Smooth muscle cell (in vitro differentiated cells): ENCODE measurements around the gene CNPY1. TPM values are rescaled to one million over a fixed set of nuclear protein-coding genes. Genes with fewer than 3 reads are reported as not detected.
"Not testable (repeated sequence)": the region's sequence is repeated elsewhere in the genome, so short reads cannot be mapped to it uniquely, and the experiment has no call there.

ENCODE experiments used
- DNase-seq: peaks from one replicate; lab custom pipeline; 2025; ENCODE audit not compliant: unreplicated experiment; lab: John Stamatoyannopoulos, UW
- H2AFZ ChIP-seq: fragments of 200-600 bp; sonication (generic); 2 replicates; pipeline ENCODE4 v1.6.0; 2016; ENCODE audit warnings: antibody characterized with exemption, low read depth, mild to moderate bottlenecking
- H3F3A ChIP-seq: fragments of 200-600 bp; sonication (generic); 2 replicates; pipeline ENCODE4 v1.6.0; 2017; ENCODE audit warnings: antibody characterized with exemption, low read depth
- H3K27ac ChIP-seq: fragments of 200-600 bp; sonication (generic); 2 replicates; pipeline ENCODE4 v1.5.1; 2016; ENCODE audit warnings: low read depth, mild to moderate bottlenecking
- H3K27me3 ChIP-seq: fragments of 200-600 bp; sonication (generic); 2 replicates; pipeline ENCODE4 v1.6.1; 2016; ENCODE audit warnings: low read depth, mild to moderate bottlenecking
- H3K36me3 ChIP-seq: fragments of 200-600 bp; sonication (generic); 2 replicates; pipeline ENCODE4 v1.5.1; 2016; ENCODE audit warnings: low read depth
- H3K4me1 ChIP-seq: fragments of 200-600 bp; sonication (generic); 2 replicates; pipeline ENCODE4 v1.5.1; 2016; ENCODE audit warnings: low read depth
- H3K4me2 ChIP-seq: fragments of 200-600 bp; sonication (generic); 2 replicates; pipeline ENCODE4 v1.6.0; 2016; ENCODE audit warnings: mild to moderate bottlenecking
- H3K4me3 ChIP-seq: fragments of 200-600 bp; sonication (generic); 2 replicates; pipeline ENCODE4 v1.5.1; 2016; ENCODE audit warnings: mild to moderate bottlenecking
- H3K79me2 ChIP-seq: fragments of 200-600 bp; sonication (generic); 2 replicates; pipeline ENCODE4 v1.6.0; 2016; ENCODE audit warnings: low read depth, mild to moderate bottlenecking
- H3K9ac ChIP-seq: fragments of 200-600 bp; sonication (generic); 2 replicates; pipeline ENCODE4 v1.6.0; 2016; ENCODE audit warnings: low read depth
- H3K9me3 ChIP-seq: fragments of 200-600 bp; sonication (generic); replicated peaks from 2 replicates; pipeline ENCODE4 v1.5.1; 2016; ENCODE audit warnings: low read depth
- H4K20me1 ChIP-seq: fragments of 200-600 bp; sonication (generic); 2 replicates; pipeline ENCODE4 v1.6.0; 2016; ENCODE audit warnings: low read depth
- CTCF ChIP-seq: fragments of 200-600 bp; sonication (generic); IDR thresholded peaks from 2 replicates; pipeline ENCODE4 v1.5.1; 2017; ENCODE audit warnings: borderline replicate concordance, mild to moderate bottlenecking, antibody characterized with exemption; ENCODE audit not compliant: insufficient read depth, poor library complexity, severe bottlenecking
- WGBS: methylation state at CpG from one replicate; pipeline ENCODE4 v1.1.7; 2016; ENCODE audit warnings: low lambda C conversion rate; 5-methylcytosine and 5-hydroxymethylcytosine counted together
- polyA plus RNA-seq: library from polyadenylated mRNA; unstranded; fragments of >200 nt; fragmentation: Nextera tagmentation; extraction: Ambion mirVana; gene quantifications from 2 replicates; pipeline ENCODE4 v1.2.1, GENCODE V29; 2016
- total RNA-seq: library from RNA; depleted of rRNA; stranded (reverse); fragments of >200 nt; gene quantifications from 2 replicates; pipeline ENCODE4 v1.2.3, GENCODE V29; 2014

Gene CNPY1
- total and polyA plus RNA-seq, 2 experiments from 2014 or later, result 1.0 TPM; not detected in 1

GRCh38 chr7:155567646-155568332, 21.4 kb upstream of the CNPY1 start:
- H4K20me1 ChIP-seq, result no peaks in the 10 kb centered on the region
- H3K4me1 ChIP-seq, result no peaks in the 10 kb centered on the region
- H3K27me3 ChIP-seq, result peaks cover 6% of the 10 kb centered on the region
- H3K27ac ChIP-seq, result no peak overlapping the region
- DNase-seq, result no peak
- TF ChIP-seq CTCF, result no peak
- H3K9me3 ChIP-seq, result no peaks in the 10 kb centered on the region
- no peaks in the 10 kb centered on the region for H3F3A ChIP-seq
- H3K4me3 ChIP-seq, result no peak overlapping the region
- WGBS, result 82% methylated on average over 18 of the region's 18 CpGs
- no peak overlapping the region for H3K9ac ChIP-seq
- H3K79me2 ChIP-seq, result no peaks in the 10 kb centered on the region
- no peak overlapping the region for H2AFZ ChIP-seq
- no peaks in the 10 kb centered on the region for H3K36me3 ChIP-seq
- H3K4me2 ChIP-seq, result no peak overlapping the region

GRCh38 chr7:155566011-155566836, 19.9 kb upstream of the CNPY1 start:
- no peaks in the 10 kb centered on the region for H3F3A ChIP-seq
- H4K20me1 ChIP-seq, result no peaks in the 10 kb centered on the region
- H3K9me3 ChIP-seq, result no peaks in the 10 kb centered on the region
- no peak for TF ChIP-seq CTCF
- no peaks in the 10 kb centered on the region for H3K79me2 ChIP-seq
- H2AFZ ChIP-seq, result no peak overlapping the region
- H3K27ac ChIP-seq, result no peak overlapping the region
- no peak overlapping the region for H3K4me3 ChIP-seq
- no peak overlapping the region for H3K4me2 ChIP-seq
- H3K9ac ChIP-seq, result no peak overlapping the region
- no peaks in the 10 kb centered on the region for H3K4me1 ChIP-seq
- no peaks in the 10 kb centered on the region for H3K36me3 ChIP-seq
- 94% methylated on average over 30 of the region's 31 CpGs for WGBS
- DNase-seq, result no peak
- no peaks in the 10 kb centered on the region for H3K27me3 ChIP-seq

- Histone ChIP-seq H3K27me3 (no peaks in the 10 kb centered on the region), H3K4me2 (no peak overlapping the region), H3F3A (no peaks in the 10 kb centered on the region), H4K20me1 (no peaks in the 10 kb centered on the region), H3K4me1 (no peaks in the 10 kb centered on the region), H3K9ac (no peak overlapping the region), H3K9me3 (no peaks in the 10 kb centered on the region), H2AFZ (no peak overlapping the region), H3K4me3 (no peak overlapping the region), H3K79me2 (no peaks in the 10 kb centered on the region), H3K36me3 (no peaks in the 10 kb centered on the region), H3K27ac (no peak overlapping the region)
- 94% methylated on average over 10 of the region's 10 CpGs for WGBS
- TF ChIP-seq CTCF, result no peak
- DNase-seq, result no peak
Measured at GRCh38 chr7:155565596-155565995, 19.2 kb upstream of the CNPY1 start.

GRCh38 chr7:155562976-155563375, 16.6 kb upstream of the CNPY1 start:
- H3K4me3 ChIP-seq, H3F3A ChIP-seq, DNase-seq, H4K20me1 ChIP-seq, H3K4me1 ChIP-seq, H3K4me2 ChIP-seq, H2AFZ ChIP-seq, H3K79me2 ChIP-seq, H3K9me3 ChIP-seq, H3K27me3 ChIP-seq, H3K9ac ChIP-seq, H3K36me3 ChIP-seq, H3K27ac ChIP-seq: not testable (repeated sequence)
- 99% methylated on average over 10 of the region's 10 CpGs for WGBS
